GM12875 (cell line): ENCODE measurements around the gene BRSK2.

ENCODE experiments used
- H3K4me3 ChIP-seq: one replicate; pipeline ENCODE4 v1.5.1; 2011; ENCODE audit warnings: low read depth, low read length, control low read depth
- TF ChIP-seq, protein P1 (sequence below): IDR thresholded peaks from 2 replicates; pipeline ENCODE4 v1.5.1; 2011; ENCODE audit warnings: low read depth, mild to moderate bottlenecking, control low read depth, inconsistent platforms, low read length, moderate library complexity, borderline replicate concordance; ENCODE audit not compliant: insufficient read depth

BRSK2 gene

DNA sequence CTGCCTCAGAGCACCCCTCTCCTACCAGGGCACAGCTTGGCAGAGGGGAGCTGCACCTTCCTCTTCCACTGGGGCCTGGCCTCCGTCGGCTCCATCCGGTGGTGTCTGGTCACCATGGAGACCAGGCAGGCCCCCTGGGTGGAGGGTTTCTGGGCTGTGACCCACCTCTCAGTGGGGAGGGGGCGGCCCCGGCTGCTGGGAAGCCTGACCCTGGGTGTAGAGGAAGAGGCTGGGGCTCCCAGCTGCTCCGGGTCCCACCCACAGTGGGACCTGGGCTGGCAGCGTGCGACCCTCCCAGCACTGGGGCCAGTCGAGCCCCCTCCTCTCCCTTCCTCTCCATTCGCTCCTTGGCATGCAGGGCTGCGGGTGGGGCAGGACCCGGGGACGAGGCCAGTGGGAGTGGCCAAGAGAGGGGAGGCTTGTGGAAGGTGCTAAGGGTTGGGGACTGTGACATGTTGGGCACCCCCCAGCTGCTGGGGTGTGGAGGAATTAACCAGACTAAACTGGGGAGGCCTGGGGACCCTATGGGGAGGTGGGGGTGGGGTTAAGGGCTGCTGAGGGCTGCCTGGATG is 46.8 kb downstream of the BRSK2 start:
- H3K4me3 ChIP-seq = no peak overlapping the region
- TF ChIP-seq, protein P1, sequence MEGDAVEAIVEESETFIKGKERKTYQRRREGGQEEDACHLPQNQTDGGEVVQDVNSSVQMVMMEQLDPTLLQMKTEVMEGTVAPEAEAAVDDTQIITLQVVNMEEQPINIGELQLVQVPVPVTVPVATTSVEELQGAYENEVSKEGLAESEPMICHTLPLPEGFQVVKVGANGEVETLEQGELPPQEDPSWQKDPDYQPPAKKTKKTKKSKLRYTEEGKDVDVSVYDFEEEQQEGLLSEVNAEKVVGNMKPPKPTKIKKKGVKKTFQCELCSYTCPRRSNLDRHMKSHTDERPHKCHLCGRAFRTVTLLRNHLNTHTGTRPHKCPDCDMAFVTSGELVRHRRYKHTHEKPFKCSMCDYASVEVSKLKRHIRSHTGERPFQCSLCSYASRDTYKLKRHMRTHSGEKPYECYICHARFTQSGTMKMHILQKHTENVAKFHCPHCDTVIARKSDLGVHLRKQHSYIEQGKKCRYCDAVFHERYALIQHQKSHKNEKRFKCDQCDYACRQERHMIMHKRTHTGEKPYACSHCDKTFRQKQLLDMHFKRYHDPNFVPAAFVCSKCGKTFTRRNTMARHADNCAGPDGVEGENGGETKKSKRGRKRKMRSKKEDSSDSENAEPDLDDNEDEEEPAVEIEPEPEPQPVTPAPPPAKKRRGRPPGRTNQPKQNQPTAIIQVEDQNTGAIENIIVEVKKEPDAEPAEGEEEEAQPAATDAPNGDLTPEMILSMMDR = no peak

DNA sequence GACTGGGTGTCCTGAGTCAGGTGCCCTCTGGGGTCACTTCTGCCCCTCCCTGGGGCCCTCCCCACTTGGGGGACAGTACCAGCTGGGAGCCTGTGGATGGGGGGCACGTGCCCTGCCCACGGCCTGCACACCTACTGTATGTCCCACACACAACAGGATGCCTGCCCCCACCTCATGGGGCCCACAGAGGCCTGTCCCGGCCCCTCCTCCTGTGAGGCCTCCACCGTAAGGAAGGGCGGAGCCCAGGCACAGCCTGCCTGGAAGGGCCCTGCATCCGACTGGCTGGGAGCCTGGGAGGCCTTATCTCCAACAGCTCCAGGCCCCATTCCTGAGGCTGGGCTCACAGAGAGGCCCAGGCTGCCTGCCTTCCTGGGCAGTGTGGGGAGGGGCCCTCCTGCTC is 47.8 kb downstream of the BRSK2 start:
- H3K4me3 ChIP-seq = no peak overlapping the region
- TF ChIP-seq, protein P1 = no peak

DNA sequence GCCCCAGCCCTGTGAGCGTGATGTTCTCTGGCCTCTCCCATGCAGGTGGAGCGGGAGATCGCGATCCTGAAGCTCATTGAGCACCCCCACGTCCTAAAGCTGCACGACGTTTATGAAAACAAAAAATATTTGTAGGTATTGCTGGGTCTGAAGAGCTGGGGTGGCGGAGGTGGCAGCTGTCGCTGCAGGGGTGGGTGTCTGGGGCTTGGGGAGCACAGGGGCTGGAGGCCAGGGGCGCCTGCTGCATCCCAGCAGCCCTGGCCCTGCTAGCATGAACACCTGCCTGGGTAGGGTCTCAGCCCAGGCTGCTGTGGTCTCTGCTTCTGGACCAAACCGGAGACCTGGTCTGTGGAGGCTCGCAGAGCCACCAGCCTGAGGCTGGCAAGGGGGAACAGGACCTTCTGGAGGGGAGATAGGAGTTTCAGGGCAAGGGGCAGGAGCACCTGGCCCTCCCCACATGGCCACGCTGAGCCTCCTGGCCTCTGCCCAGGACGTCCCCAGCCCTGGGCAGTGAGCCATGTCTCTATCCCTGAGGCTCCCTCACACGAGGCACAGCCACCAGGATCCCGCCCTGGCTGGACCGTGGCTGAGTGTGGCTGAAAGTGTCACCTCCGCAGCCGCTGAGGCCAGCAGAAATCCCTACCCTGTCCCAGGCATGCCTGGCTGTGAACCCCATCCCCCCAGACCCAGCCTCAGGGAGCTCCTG is 48.7 kb downstream of the BRSK2 start:
- TF ChIP-seq, protein P1 = no peak
- no peak overlapping the region for H3K4me3 ChIP-seq

DNA sequence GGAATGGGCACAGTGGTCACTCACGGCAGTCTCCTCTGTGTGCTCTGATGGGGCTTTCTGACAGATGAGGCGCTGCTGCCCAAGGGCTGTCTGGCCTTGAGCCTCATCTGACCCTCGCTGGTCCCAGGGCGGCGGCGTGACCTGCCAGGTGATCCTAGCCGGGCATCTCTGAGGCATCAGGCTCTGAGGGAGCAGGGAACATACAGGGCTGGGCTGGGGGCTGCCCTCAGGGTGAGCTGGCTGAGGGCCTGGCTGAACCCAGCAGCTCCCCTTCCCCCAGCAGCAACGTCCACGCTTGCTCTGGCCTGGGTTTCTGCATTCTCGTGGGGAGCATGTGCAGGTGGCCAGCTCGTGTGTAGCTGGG is 49.2 kb downstream of the BRSK2 start:
- TF ChIP-seq, protein P1 = no peak
- H3K4me3 ChIP-seq = no peak overlapping the region

DNA sequence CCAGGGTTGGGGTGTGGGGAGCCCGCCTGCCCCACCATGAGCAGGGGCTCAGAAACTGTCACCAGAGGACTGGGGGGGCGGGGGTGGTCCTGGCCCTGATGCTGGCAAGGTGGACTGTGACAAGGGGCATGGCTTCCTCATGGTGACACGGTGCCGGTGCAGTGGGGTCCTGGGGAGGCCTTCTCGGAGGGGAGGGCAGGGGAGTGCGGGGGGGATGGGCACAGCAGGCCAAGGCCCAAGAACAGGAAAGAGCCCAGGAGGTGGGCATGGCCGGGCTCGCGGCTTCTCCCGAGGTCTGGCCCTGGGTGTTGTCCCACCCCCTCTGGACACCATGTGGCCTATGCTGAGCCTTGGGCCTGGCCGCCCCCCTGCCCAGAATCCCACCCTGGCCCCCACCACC is 49.6 kb downstream of the BRSK2 start:
- no peak overlapping the region for H3K4me3 ChIP-seq
- TF ChIP-seq, protein P1 = no peak

- TF ChIP-seq, protein P1 = no peak
- H3K4me3 ChIP-seq = no peak overlapping the region
These were observed 50.3 kb downstream of the BRSK2 start for GRCh38 chr11:1440066-1440465.

- H3K4me3 ChIP-seq = no peak overlapping the region
- TF ChIP-seq, protein P1 = no peak
These were observed 50.8 kb downstream of the BRSK2 start for GRCh38 chr11:1440496-1440895.
